ENCODE data around the gene DDX23. TPM values are rescaled to one million over a fixed set of nuclear protein-coding genes. Genes with fewer than 3 reads are reported as not detected.
"Not testable (repeated sequence)": the region's sequence is repeated elsewhere in the genome, so short reads cannot be mapped to it uniquely, and the experiment has no call there.

DDX23 gene
- total RNA-seq, 1 experiment from 2014 or later: 151 TPM

GRCh38 chr12:48875944-48876515 is 24.1 kb upstream of the DDX23 start:
- H3K4me1 ChIP-seq: peaks cover 22% of the 10 kb centered on the region
- TF ChIP-seq, protein P1, sequence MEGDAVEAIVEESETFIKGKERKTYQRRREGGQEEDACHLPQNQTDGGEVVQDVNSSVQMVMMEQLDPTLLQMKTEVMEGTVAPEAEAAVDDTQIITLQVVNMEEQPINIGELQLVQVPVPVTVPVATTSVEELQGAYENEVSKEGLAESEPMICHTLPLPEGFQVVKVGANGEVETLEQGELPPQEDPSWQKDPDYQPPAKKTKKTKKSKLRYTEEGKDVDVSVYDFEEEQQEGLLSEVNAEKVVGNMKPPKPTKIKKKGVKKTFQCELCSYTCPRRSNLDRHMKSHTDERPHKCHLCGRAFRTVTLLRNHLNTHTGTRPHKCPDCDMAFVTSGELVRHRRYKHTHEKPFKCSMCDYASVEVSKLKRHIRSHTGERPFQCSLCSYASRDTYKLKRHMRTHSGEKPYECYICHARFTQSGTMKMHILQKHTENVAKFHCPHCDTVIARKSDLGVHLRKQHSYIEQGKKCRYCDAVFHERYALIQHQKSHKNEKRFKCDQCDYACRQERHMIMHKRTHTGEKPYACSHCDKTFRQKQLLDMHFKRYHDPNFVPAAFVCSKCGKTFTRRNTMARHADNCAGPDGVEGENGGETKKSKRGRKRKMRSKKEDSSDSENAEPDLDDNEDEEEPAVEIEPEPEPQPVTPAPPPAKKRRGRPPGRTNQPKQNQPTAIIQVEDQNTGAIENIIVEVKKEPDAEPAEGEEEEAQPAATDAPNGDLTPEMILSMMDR (IDR thresholded peaks at IDR 0.05; ENCODE audit: insufficient read depth in 1 of 2, low read depth in 1 of 2, low read length in 1 of 2, severe bottlenecking in 1 of 2, unreplicated experiment in 1 of 2): no peak
- Mint-ChIP-seq H3K36me3 (ENCODE audit: insufficient read depth, unreplicated experiment) (no peaks in the 10 kb centered on the region), H3K9me3 (ENCODE audit: unreplicated experiment) (no peaks in the 10 kb centered on the region), H3K27ac (ENCODE audit: unreplicated experiment) (no peak overlapping the region), H3K27me3 (ENCODE audit: insufficient read depth, unreplicated experiment) (no peaks in the 10 kb centered on the region), H3K4me3 (ENCODE audit: unreplicated experiment) (no peak overlapping the region), H3K4me1 (ENCODE audit: low read depth, unreplicated experiment) (peaks cover 9% of the 10 kb centered on the region)
- ChIA-PET CTCF (no interaction called here), POLR2A (interaction anchor here (0.5 kb wide), 1 partner anchor 24 kb away, joined by 4 read pairs; the partner anchor contains the start of gene DDX23)
- H3K9me3 ChIP-seq: no peaks in the 10 kb centered on the region
- DNase-seq: no peak
- no peak overlapping the region for H3K4me3 ChIP-seq (ENCODE audit: low read depth, low read length)
- H3K27me3 ChIP-seq (replicated peaks; ENCODE audit: control insufficient read depth, insufficient read depth, low read length): no peaks in the 10 kb centered on the region
- no peaks in the 10 kb centered on the region for H3K36me3 ChIP-seq (ENCODE audit: control insufficient read depth, insufficient read depth, low read length)
- intact Hi-C loops (cut with micrococcal nuclease; ENCODE audit: unreplicated experiment): no loop called here
- BruUV-seq (replicated peaks): no TSS peak

- H3K4me3 Mint-ChIP-seq (ENCODE audit: unreplicated experiment); BruUV-seq (replicated peaks); H3K9me3 Mint-ChIP-seq (ENCODE audit: unreplicated experiment); H3K27me3 Mint-ChIP-seq (ENCODE audit: insufficient read depth, unreplicated experiment); H3K36me3 Mint-ChIP-seq (ENCODE audit: insufficient read depth, unreplicated experiment); H3K36me3 ChIP-seq (ENCODE audit: control insufficient read depth, insufficient read depth, low read length); H3K9me3 ChIP-seq; H3K27me3 ChIP-seq (replicated peaks; ENCODE audit: control insufficient read depth, insufficient read depth, low read length); intact Hi-C loops (cut with micrococcal nuclease; ENCODE audit: unreplicated experiment); DNase-seq; H3K4me1 Mint-ChIP-seq (ENCODE audit: low read depth, unreplicated experiment); H3K4me3 ChIP-seq (ENCODE audit: low read depth, low read length); H3K27ac Mint-ChIP-seq (ENCODE audit: unreplicated experiment): not testable (repeated sequence)
- peaks cover 11% of the 10 kb centered on the region for H3K4me1 ChIP-seq
- ChIA-PET CTCF (interaction anchor here (1.7 to 2.8 kb wide), 3 partner anchors 9 to 20 kb away, joined by 7 to 15 read pairs (median 12); no protein-coding TSS in a partner anchor), POLR2A (interaction anchor here (0.6 kb wide), 1 partner anchor 8 kb away, joined by 5 read pairs; no protein-coding TSS in a partner anchor)
These were observed 21.6 kb upstream of the DDX23 start for GRCh38 chr12:48873534-48873933.

DNA sequence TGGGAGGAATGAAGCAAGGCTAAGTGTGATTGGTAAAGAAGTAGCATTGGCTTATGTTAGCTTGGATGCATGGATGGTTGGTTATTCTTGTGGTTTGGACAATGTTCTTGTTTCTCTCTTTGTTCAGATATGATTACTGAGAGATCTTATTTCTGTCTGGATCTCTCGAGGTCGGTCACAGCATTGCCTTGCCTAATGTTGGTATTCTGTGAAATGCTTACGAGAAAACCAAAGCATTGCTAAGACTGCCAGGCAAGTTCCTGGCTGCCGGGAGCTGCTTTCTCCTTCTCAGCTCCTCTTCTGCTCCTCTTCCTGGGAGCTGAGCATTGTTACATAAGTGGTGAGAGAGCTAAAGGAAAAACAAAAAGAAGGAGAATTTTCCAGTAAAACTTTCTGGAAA is 21.1 kb upstream of the DDX23 start:
- H3K4me1 Mint-ChIP-seq (ENCODE audit: low read depth, unreplicated experiment): peaks cover 6% of the 10 kb centered on the region

More for the DNA sequence above, 21.1 kb upstream of the DDX23 start:
- H3K4me3 Mint-ChIP-seq (ENCODE audit: unreplicated experiment): no peak overlapping the region
- CTCF ChIA-PET: interaction anchor here (0.7 to 2.8 kb wide), 4 partner anchors 10 to 31 kb away, joined by 3 to 15 read pairs (median 10); no protein-coding TSS in a partner anchor
- Histone ChIP-seq H3K9me3 (no peaks in the 10 kb centered on the region), H3K4me1 (peaks cover 6% of the 10 kb centered on the region), H3K4me3 (ENCODE audit: low read depth, low read length) (no peak overlapping the region), H3K36me3 (ENCODE audit: control insufficient read depth, insufficient read depth, low read length) (no peaks in the 10 kb centered on the region), H3K27me3 (replicated peaks; ENCODE audit: control insufficient read depth, insufficient read depth, low read length) (no peaks in the 10 kb centered on the region)
- no peak overlapping the region for H3K27ac Mint-ChIP-seq (ENCODE audit: unreplicated experiment)
- intact Hi-C loops (cut with micrococcal nuclease; ENCODE audit: unreplicated experiment): no loop called here
- DNase-seq: no peak
- POLR2A ChIA-PET: interaction anchor here (0.5 to 0.6 kb wide), 2 partner anchors 8 to 13 kb away, joined by 3 to 5 read pairs; no protein-coding TSS in a partner anchor
- no TSS peak for BruUV-seq (replicated peaks)
- no peaks in the 10 kb centered on the region for H3K9me3 Mint-ChIP-seq (ENCODE audit: unreplicated experiment)
- no peaks in the 10 kb centered on the region for H3K27me3 Mint-ChIP-seq (ENCODE audit: insufficient read depth, unreplicated experiment)
- no peaks in the 10 kb centered on the region for H3K36me3 Mint-ChIP-seq (ENCODE audit: insufficient read depth, unreplicated experiment)
- TF ChIP-seq, protein P1 (IDR thresholded peaks at IDR 0.05; ENCODE audit: insufficient read depth in 1 of 2, low read depth in 1 of 2, low read length in 1 of 2, severe bottlenecking in 1 of 2, unreplicated experiment in 1 of 2): no peak
